H1 (cell line): Measurements from ENCODE around the gene PTCH2. TPM values are rescaled to one million over a fixed set of nuclear protein-coding genes. Genes with fewer than 3 reads are reported as not detected.

Source experiments
- CTCF ChIA-PET: fragments of 300-600 bp; sonication (Branson Sonifier 250); formaldehyde crosslinking; loops from one replicate; lab custom pipeline; 2021; ENCODE audit not compliant: partially characterized antibody; lab: Charles Lee
- POLR2A ChIA-PET: fragments of 300-600 bp; sonication (Branson Sonifier 250); formaldehyde crosslinking; loops from one replicate; lab custom pipeline; 2021; ENCODE audit warnings: inconsistent platforms; ENCODE audit not compliant: partially characterized antibody; lab: Charles Lee
- DNase-seq, 2 experiments: peaks; one replicate each; pipeline versions ENCODE4 v3.0.0 to v3.0.0-alpha.2; 2010 to 2022; ENCODE audit warnings: low spot score in 2 of 2, low read depth in 1 of 2, mixed read lengths in 1 of 2
- FAIRE-seq: peaks from 2 replicates; lab custom pipeline; 2011; peaks lifted over from hg19 to GRCh38; lab: Jason Lieb, UNC
- H2AFZ ChIP-seq: 2 replicates; pipeline ENCODE4 v1.8.1; 2012; ENCODE audit warnings: low read length, inconsistent platforms
- H2AK5ac ChIP-seq: 2 replicates; pipeline ENCODE4 v1.6.1; 2013; ENCODE audit warnings: low read depth, low read length
- H2BK120ac ChIP-seq: replicated peaks from 2 replicates; pipeline ENCODE3; 2013; ENCODE audit warnings: low read depth, low read length, inconsistent platforms
- H2BK12ac ChIP-seq: 2 replicates; pipeline ENCODE4 v1.6.1; 2013; ENCODE audit warnings: low read depth, low read length
- H2BK15ac ChIP-seq: 2 replicates; pipeline ENCODE4 v1.6.1; 2013; ENCODE audit warnings: low read length
- H2BK20ac ChIP-seq: 2 replicates; pipeline ENCODE4 v1.6.1; 2013; ENCODE audit warnings: low read length
- H2BK5ac ChIP-seq: 2 replicates; pipeline ENCODE4 v1.6.1; 2013; ENCODE audit warnings: low read depth, low read length
- H3K14ac ChIP-seq: 2 replicates; pipeline ENCODE4 v1.6.1; 2013; ENCODE audit warnings: inconsistent platforms; ENCODE audit not compliant: insufficient read length
- H3K18ac ChIP-seq: 2 replicates; pipeline ENCODE4 v1.6.1; 2013; ENCODE audit warnings: low read length; ENCODE audit errors: extremely low read depth
- H3K23ac ChIP-seq: 2 replicates; pipeline ENCODE4 v1.6.1; 2013; ENCODE audit warnings: inconsistent platforms; ENCODE audit not compliant: insufficient read length
- H3K23me2 ChIP-seq: 2 replicates; pipeline ENCODE4 v1.6.1; 2013; ENCODE audit warnings: low read depth, low read length
- H3K27ac ChIP-seq: 2 replicates; pipeline ENCODE4 v1.6.1; 2011; ENCODE audit warnings: low read depth, low read length, inconsistent platforms
- H3K27me3 ChIP-seq, 4 experiments: replicated peaks in 1 of 4; 1 replicate in 1 of 4; 2 replicates in 3 of 4; pipeline versions ENCODE4 v1.6.1 to v1.8.1; 2011 to 2013; ENCODE audit warnings: low read length in 3 of 4, mild to moderate bottlenecking in 3 of 4, inconsistent platforms in 2 of 4, mixed read lengths in 2 of 4, moderate library complexity in 1 of 4; ENCODE audit not compliant: control insufficient read depth in 3 of 4, insufficient read depth in 3 of 4; ENCODE audit errors: extremely low read depth in 1 of 4
- H3K36me3 ChIP-seq, 4 experiments: 2 replicates each; pipeline versions ENCODE4 v1.6.1 to v1.8.1; 2011 to 2013; ENCODE audit warnings: mild to moderate bottlenecking in 4 of 4, low read length in 3 of 4, moderate library complexity in 2 of 4, control low read depth in 1 of 4, inconsistent platforms in 1 of 4; ENCODE audit not compliant: insufficient read depth in 4 of 4, control insufficient read depth in 2 of 4
- H3K4ac ChIP-seq: replicated peaks from 2 replicates; pipeline ENCODE3; 2013; ENCODE audit warnings: low read length, low read depth, mixed read lengths, inconsistent platforms; ENCODE audit not compliant: insufficient read length
- H3K4me1 ChIP-seq, 4 experiments: replicated peaks in 1 of 4; 1 replicate in 1 of 4; 2 replicates in 3 of 4; pipeline versions ENCODE4 v1.6.1 to v1.8.1; 2011 to 2013; ENCODE audit warnings: low read length in 3 of 4, inconsistent platforms in 2 of 4, mixed read lengths in 1 of 4; ENCODE audit not compliant: insufficient read depth in 4 of 4, control insufficient read depth in 3 of 4
- H3K4me2 ChIP-seq, 2 experiments: 2 replicates each; pipeline versions ENCODE4 v1.6.1 to v1.8.1; 2011 to 2013; ENCODE audit warnings: low read depth in 2 of 2, low read length in 2 of 2, control low read depth in 1 of 2, inconsistent platforms in 1 of 2, mild to moderate bottlenecking in 1 of 2; ENCODE audit not compliant: insufficient read depth in 1 of 2
- H3K4me3 ChIP-seq, 4 experiments: fragments of 200-600, 300-600 bp in 1 of 4; sonication (generic), shearing (Covaris generic), sonication (Bioruptor Twin) in 1 of 4; 2 replicates each; pipeline versions ENCODE4 v1.5.1 to v1.8.1; 2011 to 2016; ENCODE audit warnings: low read length in 4 of 4, low read depth in 3 of 4, control low read depth in 2 of 4, inconsistent platforms in 2 of 4, mild to moderate bottlenecking in 2 of 4, mixed read lengths in 1 of 4, moderate library complexity in 1 of 4; ENCODE audit not compliant: insufficient read depth in 2 of 4; ENCODE audit errors: extremely low read depth in 1 of 4
- H3K56ac ChIP-seq: replicated peaks from 2 replicates; pipeline ENCODE3; 2013; ENCODE audit warnings: low read depth, mild to moderate bottlenecking, mixed read lengths, low read length, inconsistent platforms; ENCODE audit not compliant: insufficient read length
- H3K79me1 ChIP-seq: 2 replicates; pipeline ENCODE4 v1.6.1; 2013; ENCODE audit warnings: low read depth, low read length, control low read depth
- H3K79me2 ChIP-seq, 2 experiments: 2 replicates each; pipeline versions ENCODE4 v1.6.1 to v1.8.1; 2012 to 2013; ENCODE audit warnings: low read length in 2 of 2, mild to moderate bottlenecking in 2 of 2, inconsistent platforms in 1 of 2; ENCODE audit not compliant: insufficient read depth in 2 of 2, control insufficient read depth in 1 of 2
- H3K9ac ChIP-seq, 4 experiments: replicated peaks in 1 of 4; 1 replicate in 1 of 4; 2 replicates in 3 of 4; pipeline versions ENCODE4 v1.6.1 to v1.8.1; 2011 to 2013; ENCODE audit warnings: low read depth in 3 of 4, low read length in 3 of 4, control low read depth in 2 of 4, mild to moderate bottlenecking in 2 of 4, moderate library complexity in 2 of 4, inconsistent platforms in 1 of 4; ENCODE audit errors: extremely low read depth in 1 of 4
- H3K9me3 ChIP-seq, 2 experiments: 2 replicates each; pipeline versions ENCODE4 v1.6.1 to v1.8.1; 2012 to 2013; ENCODE audit warnings: mild to moderate bottlenecking in 2 of 2, moderate library complexity in 2 of 2, control low read depth in 1 of 2, inconsistent platforms in 1 of 2, low read depth in 1 of 2, low read length in 1 of 2, mixed read lengths in 1 of 2; ENCODE audit not compliant: insufficient read depth in 2 of 2
- H4K20me1 ChIP-seq, 2 experiments: replicated peaks in 1 of 2; 2 replicates each; pipeline versions ENCODE3 to v1.8.1; 2011 to 2013; ENCODE audit warnings: inconsistent platforms in 2 of 2, low read length in 2 of 2, mild to moderate bottlenecking in 1 of 2; ENCODE audit not compliant: insufficient read depth in 2 of 2, control insufficient read depth in 1 of 2
- H4K5ac ChIP-seq: 2 replicates; pipeline ENCODE4 v1.6.1; 2013; ENCODE audit warnings: low read length, low read depth, mixed read lengths, inconsistent platforms; ENCODE audit not compliant: insufficient read length
- H4K8ac ChIP-seq: 2 replicates; pipeline ENCODE4 v1.8.0; 2013; ENCODE audit warnings: mild to moderate bottlenecking, moderate library complexity, low read length, inconsistent platforms; ENCODE audit not compliant: insufficient read depth; ENCODE audit errors: extremely low read depth
- H4K91ac ChIP-seq: replicated peaks from 2 replicates; pipeline ENCODE3; 2013; ENCODE audit warnings: low read length, mixed read lengths, inconsistent platforms; ENCODE audit not compliant: insufficient read length
- NRF1 ChIP-seq: IDR thresholded peaks from 2 replicates; pipeline ENCODE4 v1.6.1; 2011; ENCODE audit warnings: mild to moderate bottlenecking, low read depth, low read length, improper control_type of control experiment
- RXRA ChIP-seq: IDR thresholded peaks from 2 replicates; pipeline ENCODE4 v1.6.1; 2011; ENCODE audit warnings: low read depth, mild to moderate bottlenecking, low read length, moderate library complexity; ENCODE audit not compliant: insufficient read depth
- SRF ChIP-seq: IDR thresholded peaks from 2 replicates; pipeline ENCODE4 v1.6.1; 2011; ENCODE audit warnings: mild to moderate bottlenecking, low read depth, low read length, moderate library complexity
- WGBS, 2 experiments: shearing (Covaris generic) in 1 of 2; methylation state at CpG; one replicate each; pipeline versions ENCODE4 v1.1.6 to v1.1.7; 2013 to 2015; ENCODE audit warnings: low lambda C conversion rate in 2 of 2, mixed read lengths in 2 of 2, inconsistent platforms in 1 of 2, low coverage in 1 of 2, missing lambda C conversion rate in 1 of 2; ENCODE audit not compliant: insufficient replicate concordance in 2 of 2, insufficient coverage in 1 of 2, insufficient read length in 1 of 2; ENCODE audit errors: extremely low coverage in 1 of 2, missing lambda C conversion rate in 1 of 2; 5-methylcytosine and 5-hydroxymethylcytosine counted together
- polyA plus RNA-seq, 7 experiments: library from polyadenylated mRNA; depleted of rRNA in 3 of 7; stranded (reverse) in 5 of 7; unstranded in 2 of 7; fragments of >200 nt in 5 of 7; fragments of 200-250 nt in 2 of 7; gene quantifications; 1 replicate in 5 of 7; 2 replicates in 1 of 7; 4 replicates in 1 of 7; pipeline versions ENCODE4 v1.2.1 to v1.2.3, GENCODE V29; 2011 to 2013; ENCODE audit warnings: missing spikeins in 2 of 7, mixed read lengths in 2 of 7
- total RNA-seq: library from RNA; stranded (reverse); fragmentation: NEBNext Ultra II Directional; extraction: Animal tissue kit (Norgen Biotek cat#: 25700); gene quantifications from 2 replicates; pipeline ENCODE4 v1.2.1, GENCODE V29; 2021

PTCH2 gene
- total and polyA plus RNA-seq, 2 of the 8 experiments (the other 6 are each of a cell fraction or from before 2014, with no cell fraction given), result 0.35 to 1.2 TPM

DNA sequence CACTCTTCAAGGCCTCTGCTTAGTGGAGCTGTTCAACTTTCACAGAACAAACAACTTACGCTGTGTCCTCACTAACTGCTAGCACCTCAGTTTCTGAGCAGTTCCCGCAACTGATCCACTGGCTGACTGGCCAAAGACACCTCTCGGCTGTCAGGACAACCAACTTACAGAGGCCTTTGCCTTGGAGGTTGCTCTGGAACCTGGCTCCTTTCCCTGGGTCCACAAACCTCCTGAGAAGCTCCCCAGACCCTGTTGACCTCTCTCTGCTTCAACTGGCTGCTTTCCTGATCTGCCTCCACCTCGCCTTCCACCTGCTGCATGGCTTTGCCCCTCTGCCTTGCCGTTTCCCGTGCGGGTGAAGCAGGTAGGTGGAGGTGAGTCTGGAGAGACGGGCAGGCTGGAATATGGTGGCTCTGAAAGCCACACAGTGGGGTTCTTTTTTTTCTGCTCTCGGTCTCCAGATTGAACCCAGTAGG is 21.8 kb downstream of the PTCH2 start:
- Histone ChIP-seq H3K4me3 (no peak overlapping the region), H3K23me2 (peaks cover 7% of the 10 kb centered on the region), H3K36me3 (no peaks in the 10 kb centered on the region), H3K9me3 (no peaks in the 10 kb centered on the region), H3K4ac (no peak overlapping the region), H3K9ac (peak overlapping the region in 1 of 4 experiments; percentile 5; a peak in 1 of 7 replicates), H2AFZ (no peak overlapping the region), H3K23ac (no peak overlapping the region), H2BK120ac (no peak overlapping the region), H3K27ac (no peak overlapping the region), H2BK12ac (peak overlapping the region; percentile 75), H2AK5ac (no peak overlapping the region), H3K18ac (no peak overlapping the region), H4K20me1 (no peaks in the 10 kb centered on the region), H3K4me1 (peaks cover 2 to 6% (median 3%) of the 10 kb centered on the region in 4 experiments; a peak in 6 of 7 replicates), H2BK15ac (peak overlapping the region; percentile 65), H3K14ac (no peak overlapping the region), H4K91ac (no peak overlapping the region), H3K79me2 (no peaks in the 10 kb centered on the region), H4K5ac (no peak overlapping the region), H2BK5ac (peak overlapping the region; percentile 100; the same call in 1 of the 2 replicates), H3K56ac (no peak overlapping the region), H3K27me3 (no peaks in the 10 kb centered on the region; a peak in 2 of 7 replicates), H3K4me2 (no peak overlapping the region; a peak in 1 of 4 replicates), H3K79me1 (no peaks in the 10 kb centered on the region), H4K8ac (0 out of 2 replicates have a peak overlapping the region, but pooled peaks have one; percentile 41), H2BK20ac (0 out of 2 replicates have a peak overlapping the region, but pooled peaks have one; percentile 72)
- POLR2A ChIA-PET, result interaction anchor here (0.6 to 16.6 kb wide), 17 partner anchors 9 to 701 kb away, joined by 3 to 547 read pairs (median 26); partner anchors contain the start of genes BEST4, BTBD19, DYNLT4 and EIF2B3
- CTCF ChIA-PET, result interaction anchor here (0.6 to 5.3 kb wide), 14 partner anchors 10 to 197 kb away, joined by 3 to 26 read pairs (median 8); partner anchors contain the start of genes BTBD19, DYNLT4 and PLK3
- no peak for DNase-seq
- FAIRE-seq, result no peak
- WGBS, 2 experiments, result 84% methylated on average over 9 of the region's 9 CpGs; no CpG with 5 or more reads in 1 of the 2 experiments
- no peak for TF ChIP-seq SRF
- TF ChIP-seq RXRA, result no peak
- no peak for TF ChIP-seq NRF1
